Upper lobe of right lung (tissue), 1 donor: ENCODE results near the gene SOX30. TPM values are rescaled to one million over a fixed set of nuclear protein-coding genes. Genes with fewer than 3 reads are reported as not detected.

Experiments
- ATAC-seq: fragments of 200-7000 bp; cut with Tn5 transposase; one replicate; pipeline ENCODE4 v1.9.1; 2020; ENCODE audit warnings: mild to moderate bottlenecking, moderate library complexity
- DNase-seq: peaks from one replicate; pipeline ENCODE4 v3.0.0-alpha.2; 2020
- H3K27ac ChIP-seq: fragments of 200-600 bp; one replicate; pipeline ENCODE4 v1.8.0; 2022
- H3K27me3 ChIP-seq: fragments of 200-600 bp; one replicate; pipeline ENCODE4 v1.8.0; 2022; ENCODE audit warnings: mild to moderate bottlenecking
- H3K36me3 ChIP-seq: fragments of 200-600 bp; one replicate; pipeline ENCODE4 v1.8.0; 2022
- H3K4me1 ChIP-seq: fragments of 200-600 bp; one replicate; pipeline ENCODE4 v1.8.0; 2022
- H3K4me3 ChIP-seq: fragments of 200-600 bp; one replicate; pipeline ENCODE4 v1.8.0; 2022; ENCODE audit warnings: mild to moderate bottlenecking
- H3K9me3 ChIP-seq: fragments of 200-600 bp; one replicate; pipeline ENCODE4 v1.8.0; 2022
- CTCF ChIP-seq: fragments of 200-600 bp; IDR thresholded peaks from one replicate; pipeline ENCODE4 v1.8.0; 2022; ENCODE audit warnings: antibody characterized with exemption
- intact Hi-C: fragments of 100-400 bp; cut with DNase I; formaldehyde crosslinking; loops from one replicate; pipeline ENCODE4 v1.11.0; 2022
- total RNA-seq: library from RNA; stranded (reverse); fragmentation: NEBNext Ultra II Directional; extraction: Animal tissue kit (Norgen Biotek cat#: 25700); gene quantifications from one replicate; pipeline ENCODE4 v1.2.1, GENCODE V29; 2021
- donor health status: DM: no; HTN: yes; CAD: no; lungs with severe emphysema.

The SOX30 gene
- total RNA-seq, 1 donor from 2014 or later, result 0.12 TPM

GRCh38 chr5:157613385-157614245, 38.6 kb downstream of the SOX30 start:
- Histone ChIP-seq H3K4me1 (no peaks in the 10 kb centered on the region), H3K27ac (no peak overlapping the region), H3K36me3 (no peaks in the 10 kb centered on the region), H3K27me3 (no peaks in the 10 kb centered on the region), H3K9me3 (no peaks in the 10 kb centered on the region), H3K4me3 (no peak overlapping the region)
- intact Hi-C loops, result no loop called here
- ATAC-seq (no peak), DNase-seq (no peak)
- TF ChIP-seq CTCF, result no peak

GRCh38 chr5:157612581-157612980, 39.7 kb downstream of the SOX30 start:
- H3K27ac ChIP-seq, result no peak overlapping the region
- TF ChIP-seq CTCF, result no peak
- intact Hi-C loops, result no loop called here
- no peaks in the 10 kb centered on the region for H3K9me3 ChIP-seq
- no peak for DNase-seq
- H3K27me3 ChIP-seq, result no peaks in the 10 kb centered on the region
- H3K36me3 ChIP-seq, result no peaks in the 10 kb centered on the region
- no peaks in the 10 kb centered on the region for H3K4me1 ChIP-seq
- no peak overlapping the region for H3K4me3 ChIP-seq
- ATAC-seq, result no peak

- Histone ChIP-seq H3K27ac (no peak overlapping the region), H3K9me3 (no peaks in the 10 kb centered on the region), H3K4me1 (no peaks in the 10 kb centered on the region), H3K27me3 (no peaks in the 10 kb centered on the region), H3K36me3 (no peaks in the 10 kb centered on the region), H3K4me3 (no peak overlapping the region)
- ATAC-seq (no peak), DNase-seq (no peak)
- TF ChIP-seq CTCF, result no peak
- intact Hi-C loops, result no loop called here
Measured at GRCh38 chr5:157611571-157612476, 40.4 kb downstream of the SOX30 start.

- H3K4me1 ChIP-seq, result no peaks in the 10 kb centered on the region
- no peaks in the 10 kb centered on the region for H3K36me3 ChIP-seq
- no peak for TF ChIP-seq CTCF
- H3K9me3 ChIP-seq, result no peaks in the 10 kb centered on the region
- H3K27me3 ChIP-seq, result no peaks in the 10 kb centered on the region
- DNase-seq, result no peak
- ATAC-seq, result no peak
- intact Hi-C loops, result no loop called here
- no peak overlapping the region for H3K27ac ChIP-seq
- no peak overlapping the region for H3K4me3 ChIP-seq
Measured at GRCh38 chr5:157610990-157611389, 41.2 kb downstream of the SOX30 start.

- intact Hi-C loops, result no loop called here
- no peak for ATAC-seq
- no peak overlapping the region for H3K27ac ChIP-seq
Measured at GRCh38 chr5:157608972-157609565, 43.2 kb downstream of the SOX30 start.

More at GRCh38 chr5:157608972-157609565, 43.2 kb downstream of the SOX30 start:
- Histone ChIP-seq H3K4me1 (no peaks in the 10 kb centered on the region), H3K27me3 (no peaks in the 10 kb centered on the region), H3K4me3 (no peak overlapping the region), H3K9me3 (no peaks in the 10 kb centered on the region), H3K36me3 (no peaks in the 10 kb centered on the region)
- DNase-seq, result no peak
- TF ChIP-seq CTCF, result no peak
